NCI-H1930 (cell line): Measurements from ENCODE around the gene SLU7.

ENCODE experiments used
- DNase-seq, 2 experiments: peaks; one replicate each; lab custom pipeline; 2025; lab: John Stamatoyannopoulos, UW

Gene SLU7

GRCh38 chr5:160419458-160420330 is 813 bp upstream of the SLU7 start:
- DNase-seq, result peak; percentile 3 to 23

- peak; percentile 75 to 85 for DNase-seq
These were observed 19.2 kb downstream of the SLU7 start, which contains the start of gene FAM200C for GRCh38 chr5:160399402-160400353. FAM200C (minus strand) TSS chr5:160400054; CDS start chr5:160395490, 4,564 bp downstream.

- DNase-seq, result no peak
These were observed 20.1 kb downstream of the SLU7 start for GRCh38 chr5:160398806-160399205.

DNA sequence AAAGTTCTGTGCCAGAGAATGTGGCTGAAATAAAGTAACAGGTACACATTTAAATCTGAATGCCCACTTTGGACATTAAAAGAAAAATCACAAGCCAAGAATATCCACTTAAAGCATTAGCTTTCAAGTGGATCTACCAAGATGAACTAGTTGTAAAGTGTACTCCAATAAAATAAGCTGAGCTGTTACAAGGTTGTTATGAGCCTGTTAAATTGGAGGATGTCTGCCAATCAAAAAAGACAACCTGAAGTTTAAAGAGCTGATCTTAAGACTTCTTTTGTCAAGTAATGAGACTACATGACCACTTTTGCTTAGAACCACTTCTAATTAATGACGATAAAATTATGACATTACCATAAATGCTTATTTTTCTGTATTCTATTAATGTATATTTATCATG is 21.4 kb downstream of the SLU7 start:
- DNase-seq, result no peak

- DNase-seq, result no peak
These were observed 23.8 kb downstream of the SLU7 start for GRCh38 chr5:160395111-160395510.

DNA sequence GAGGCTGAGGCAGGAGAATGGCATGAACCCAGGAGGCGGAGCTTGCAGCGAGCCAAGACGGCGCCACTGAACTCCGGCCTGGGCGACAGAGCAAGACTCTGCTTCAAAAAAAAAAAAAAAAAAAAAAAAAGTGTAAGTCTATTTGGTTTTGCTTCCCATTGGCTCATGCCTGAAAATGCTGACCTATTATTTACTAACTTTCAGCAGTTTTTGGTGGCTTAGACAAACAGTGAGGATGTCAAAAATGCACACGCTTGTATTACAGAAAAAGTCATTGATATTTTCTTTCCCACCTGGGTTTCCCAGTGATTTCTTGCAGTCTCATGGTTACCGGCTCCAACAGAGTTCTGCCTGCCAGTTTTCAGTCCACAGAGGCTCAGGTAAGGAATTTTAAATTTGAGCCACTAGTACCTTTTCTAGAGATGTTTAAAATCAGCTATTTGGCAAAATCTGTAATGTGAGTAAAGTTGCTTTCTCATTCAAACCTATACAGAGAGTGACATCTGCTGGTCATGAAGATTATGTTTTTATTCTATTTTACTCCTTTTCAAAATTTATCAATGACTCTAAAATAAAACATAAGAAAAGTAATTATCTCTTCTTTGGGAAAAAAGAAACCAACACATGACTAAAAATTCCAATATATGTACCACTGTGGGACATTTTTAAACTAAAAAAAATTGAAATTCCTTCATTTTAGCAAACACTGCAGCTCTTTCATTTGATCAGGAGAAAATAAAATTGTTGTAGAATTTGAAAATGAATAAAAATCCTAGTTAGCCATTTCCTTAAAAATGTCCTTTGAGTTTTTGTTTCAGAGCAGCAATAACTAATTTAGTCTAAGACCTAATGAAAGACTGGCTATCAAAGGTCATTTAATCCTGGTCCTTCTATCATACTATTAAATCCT is 27.8 kb downstream of the SLU7 start:
- no peak for DNase-seq

DNA sequence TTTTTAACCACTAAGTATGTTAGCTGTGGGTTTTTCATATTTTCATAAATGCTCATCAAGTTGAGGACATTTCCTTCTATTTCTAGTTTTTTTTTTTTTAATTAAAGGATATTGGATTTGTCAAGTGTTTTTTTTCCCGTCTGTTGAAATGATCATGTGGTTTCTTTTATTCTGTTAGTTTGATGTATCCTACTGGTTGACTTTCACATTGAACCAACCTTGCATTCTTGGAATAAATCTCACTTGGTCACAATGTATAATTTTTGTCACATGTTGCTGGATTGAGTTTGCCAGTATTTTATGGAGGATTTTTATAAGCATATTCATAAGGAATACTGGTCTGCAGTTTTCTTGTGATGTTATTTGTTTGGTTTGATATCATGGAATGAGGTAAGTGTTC is 31.4 kb downstream of the SLU7 start:
- no peak for DNase-seq

DNA sequence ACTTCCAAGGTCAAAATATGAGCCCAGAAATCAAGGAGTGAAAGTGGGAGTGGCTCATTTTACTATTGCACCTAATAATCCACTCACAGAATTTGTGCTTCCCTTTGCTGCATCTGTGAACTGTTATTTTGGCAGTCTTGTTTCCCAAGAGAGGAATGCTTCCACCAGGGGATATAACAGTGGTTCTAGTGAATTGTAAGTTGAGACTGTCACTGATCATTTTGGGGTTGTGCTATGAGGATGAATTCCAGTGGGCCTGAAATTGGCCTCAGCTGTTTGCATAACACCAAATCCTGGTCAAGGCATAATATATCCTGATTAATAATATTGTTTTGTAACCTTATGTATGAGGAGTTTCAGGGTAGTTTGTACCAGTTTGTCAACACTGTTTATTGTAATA is 33.4 kb downstream of the SLU7 start:
- no peak for DNase-seq

- DNase-seq, result no peak
These were observed 34.2 kb downstream of the SLU7 start for GRCh38 chr5:160384681-160385080.

DNA sequence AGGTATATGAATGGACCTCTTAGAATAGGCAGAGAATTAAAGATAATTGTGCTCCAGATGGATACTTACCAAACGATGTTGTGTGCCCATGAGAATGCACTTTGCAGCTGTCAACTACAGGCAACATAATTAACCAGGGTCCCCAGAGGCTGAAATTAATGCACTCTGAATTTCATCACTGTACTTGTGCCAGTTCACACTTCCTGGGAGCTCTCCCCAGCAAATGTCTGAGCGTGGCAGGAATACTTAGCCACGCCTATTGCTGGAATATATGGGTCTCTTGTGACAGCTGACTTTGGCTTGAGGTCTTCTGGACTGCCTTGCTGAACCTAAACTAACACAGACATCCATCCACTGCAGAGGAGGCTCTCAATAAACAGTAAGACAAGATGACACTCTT is 36.5 kb downstream of the SLU7 start:
- DNase-seq, result no peak

DNA sequence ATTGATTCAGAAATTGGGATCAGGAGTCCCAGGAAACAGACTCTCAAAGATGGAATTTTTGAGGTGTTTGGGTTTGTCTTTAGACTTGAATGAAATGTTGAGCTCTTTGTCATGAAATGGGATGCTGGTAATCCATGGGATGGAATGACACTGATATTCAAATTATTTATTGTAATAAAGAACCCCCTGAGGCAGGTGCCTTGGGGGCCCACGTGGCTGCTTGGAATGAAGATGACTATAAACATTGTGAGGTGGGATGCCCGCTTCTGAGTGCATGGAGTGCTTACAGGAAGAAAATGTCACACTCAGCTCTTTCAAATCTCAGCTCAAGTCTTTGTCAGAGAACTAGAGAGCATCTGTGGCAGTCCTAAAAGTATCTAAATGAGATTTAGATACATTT is 38.8 kb downstream of the SLU7 start:
- DNase-seq, result no peak

- DNase-seq, result no peak
These were observed 39.4 kb downstream of the SLU7 start for GRCh38 chr5:160379511-160379910.

DNA sequence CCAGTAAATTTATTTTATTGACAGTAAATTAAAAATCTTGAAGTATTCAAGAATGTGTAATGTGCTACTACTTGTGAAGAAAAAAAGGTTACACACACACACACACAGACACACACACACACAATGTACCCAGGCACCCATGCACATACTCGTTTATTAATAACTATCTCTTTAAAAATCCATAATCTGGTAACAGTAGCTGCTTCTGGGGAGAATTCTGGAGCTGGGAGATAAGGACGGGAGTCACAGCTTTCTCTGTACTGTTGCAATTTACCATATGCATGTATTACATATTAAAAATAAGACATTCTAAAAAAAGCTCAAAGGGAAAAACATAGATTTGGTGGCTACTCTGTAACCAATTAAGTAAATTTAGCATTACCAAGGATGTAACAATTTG is 40.6 kb downstream of the SLU7 start:
- DNase-seq, result no peak

DNA sequence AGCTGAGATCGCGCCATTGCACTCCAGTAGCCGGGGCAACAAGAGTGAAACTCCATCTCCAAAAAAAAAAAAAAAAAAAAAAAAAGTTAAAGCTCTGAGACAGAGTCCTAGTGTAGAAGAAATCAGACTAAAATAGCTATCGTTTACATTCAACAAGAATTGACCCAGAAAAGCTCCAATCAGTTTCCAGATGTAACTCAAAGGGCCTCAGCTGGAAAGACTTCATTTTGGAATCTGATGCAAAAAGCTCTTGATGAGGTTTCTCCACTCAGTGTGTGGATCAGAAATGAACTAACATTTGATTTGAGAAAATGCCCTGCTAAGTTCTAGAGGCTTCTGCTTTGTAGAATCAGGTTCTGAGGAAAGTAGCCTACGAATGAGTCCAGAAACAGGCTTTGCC is 41.2 kb downstream of the SLU7 start:
- no peak for DNase-seq

DNA sequence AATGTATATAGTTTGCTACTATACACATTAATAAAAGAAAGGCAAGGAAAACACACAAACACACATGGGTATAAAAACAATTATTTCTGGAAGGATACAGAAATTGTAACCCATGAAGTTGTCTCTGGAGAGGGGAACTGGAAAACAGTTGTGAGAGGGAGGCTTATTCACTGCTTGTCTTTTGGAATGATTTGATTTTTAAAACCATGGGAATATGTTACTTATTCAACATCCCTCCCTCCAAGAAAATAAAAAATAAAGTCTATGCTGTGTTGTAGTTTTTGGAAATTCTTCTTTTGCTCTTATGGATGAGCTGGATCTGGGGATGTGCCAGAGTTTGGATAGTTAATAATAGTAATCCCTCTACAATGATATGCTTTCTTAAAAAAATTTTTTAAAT is 42.5 kb downstream of the SLU7 start:
- no peak for DNase-seq

- no peak for DNase-seq
These were observed 43.2 kb downstream of the SLU7 start for GRCh38 chr5:160375701-160376100.

GRCh38 chr5:160375166-160375565 is 43.7 kb downstream of the SLU7 start:
- DNase-seq, result no peak

DNA sequence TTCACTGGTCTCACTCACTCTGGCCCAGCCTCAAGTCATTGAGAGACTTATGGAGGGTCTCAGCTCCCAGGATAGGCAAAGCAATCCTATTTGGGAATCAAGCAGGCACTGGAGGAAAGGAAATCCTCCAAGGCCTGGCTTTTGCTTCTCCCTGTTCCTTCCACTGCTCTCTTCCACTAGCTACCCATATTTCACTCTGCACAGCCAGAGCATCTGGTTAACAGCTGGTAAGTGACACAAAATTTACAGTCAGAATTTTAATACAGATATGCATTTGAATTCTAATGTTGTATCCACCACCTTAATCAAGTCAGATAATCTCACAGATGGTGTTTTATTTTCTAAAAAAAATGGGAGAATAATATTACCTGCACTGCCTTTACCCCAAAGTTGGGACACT is 47.6 kb downstream of the SLU7 start:
- DNase-seq, result no peak

DNA sequence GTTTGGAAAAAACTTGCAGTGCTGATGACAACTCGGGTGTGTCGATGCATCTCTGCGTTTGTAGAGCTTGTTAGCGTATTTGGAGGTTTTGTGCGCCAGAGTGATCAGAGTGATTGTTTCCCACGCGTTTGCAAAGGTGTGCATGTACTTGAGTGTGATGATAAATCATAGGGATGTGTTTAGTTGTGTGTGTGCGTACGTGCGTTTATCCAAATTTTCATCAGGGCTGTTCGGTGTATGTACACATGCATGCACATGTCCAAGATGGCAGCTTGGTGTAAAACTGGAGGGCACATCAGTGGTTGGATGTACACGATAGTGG is 48.2 kb downstream of the SLU7 start:
- DNase-seq, result no peak

DNA sequence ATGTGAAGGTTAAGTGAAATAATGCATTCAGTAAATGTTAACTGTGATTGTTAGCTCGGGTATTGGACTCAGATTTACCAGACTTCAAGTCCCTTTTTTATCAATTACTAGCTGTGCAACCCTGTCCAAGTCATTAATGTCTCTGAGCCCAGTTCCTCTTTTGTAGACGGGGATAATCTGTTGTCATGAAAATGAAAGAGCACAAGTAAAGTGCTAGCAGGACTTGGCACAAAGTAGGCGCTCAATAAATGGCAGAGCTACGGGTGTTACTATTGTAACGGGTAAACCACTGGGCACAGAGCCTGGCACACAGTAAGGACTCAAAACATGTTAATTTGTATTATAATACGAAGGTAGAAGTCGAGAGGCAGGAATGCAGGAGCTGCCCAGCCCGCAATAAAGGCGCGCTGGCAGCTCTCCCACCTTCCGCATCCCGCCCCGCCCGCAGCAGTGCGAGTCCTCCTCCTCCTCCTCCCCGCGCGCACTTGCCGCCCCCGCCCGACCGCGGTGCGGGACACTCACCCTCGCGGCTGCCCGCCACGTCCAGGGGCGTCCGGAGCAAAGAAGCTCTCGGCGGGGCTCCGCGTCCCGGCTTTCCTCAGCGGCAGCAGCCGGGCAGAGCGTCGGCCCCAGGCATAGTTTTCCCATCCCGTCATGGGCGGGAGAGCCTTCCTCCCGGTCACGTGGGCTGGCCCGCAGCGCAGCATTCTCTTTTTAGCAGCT is 48.7 kb downstream of the SLU7 start, which contains the start of gene C1QTNF2:
C1QTNF2 (minus strand) TSS at position 637 of the 723 bp plus-strand sequence. CDS start 15,615 bp downstream, outside the sequence.
- DNase-seq, result no peak

DNA sequence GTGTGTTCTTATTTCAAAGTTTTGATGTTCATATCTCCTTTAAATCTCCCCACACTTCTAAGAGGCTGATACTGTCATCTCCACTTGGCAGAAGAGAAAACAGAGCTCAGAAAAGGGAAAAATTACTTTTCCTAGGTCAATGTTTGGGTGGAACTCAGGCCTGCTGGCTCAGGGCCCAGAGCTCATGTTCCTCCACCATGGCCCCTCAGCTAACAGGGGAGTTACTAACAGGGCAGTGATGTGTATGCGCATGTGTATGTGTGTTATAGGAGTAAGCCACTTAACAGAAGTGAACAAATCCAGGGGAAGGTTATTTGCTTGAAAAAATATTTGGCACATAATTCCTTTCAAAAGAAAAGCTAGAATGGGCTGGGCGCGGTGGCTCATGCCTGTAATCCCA is 51.0 kb downstream of the SLU7 start:
- DNase-seq, result no peak
